Fibroblast of lung (primary cell): Measurements from ENCODE around the gene FZR1.
"Not testable (repeated sequence)": the region's sequence is repeated elsewhere in the genome, so short reads cannot be mapped to it uniquely, and the experiment has no call there.

Source experiments
- CTCF ChIP-seq, 2 donors: IDR thresholded peaks in 1 of 2; conservative IDR thresholded peaks in 1 of 2; 1 replicate in 1 of 2; 2 replicates in 1 of 2; pipeline ENCODE4 v1.5.1; 2011 to 2012; ENCODE audit warnings: low read length in 2 of 2, control low read depth in 1 of 2, inconsistent platforms in 1 of 2, low read depth in 1 of 2, mild to moderate bottlenecking in 1 of 2
- EZH2 ChIP-seq: IDR thresholded peaks from 2 replicates; pipeline ENCODE4 v1.5.1; 2012; ENCODE audit warnings: low read length, control low read depth, mild to moderate bottlenecking; ENCODE audit errors: missing control alignments

GRCh38 chr19:3529299-3529698, 23.2 kb downstream of the FZR1 start:
- not testable (repeated sequence) for TF ChIP-seq CTCF (conservative IDR thresholded peaks at IDR 0.05 in 1 of 2, IDR thresholded peaks at IDR 0.05 in 1 of 2; ENCODE audit: low read depth in 1 of 2, low read length in 2 of 2); EZH2
